ENCODE data around the gene DAB2IP.
"Not testable (repeated sequence)": the region's sequence is repeated elsewhere in the genome, so short reads cannot be mapped to it uniquely, and the experiment has no call there.

Gene DAB2IP

DNA sequence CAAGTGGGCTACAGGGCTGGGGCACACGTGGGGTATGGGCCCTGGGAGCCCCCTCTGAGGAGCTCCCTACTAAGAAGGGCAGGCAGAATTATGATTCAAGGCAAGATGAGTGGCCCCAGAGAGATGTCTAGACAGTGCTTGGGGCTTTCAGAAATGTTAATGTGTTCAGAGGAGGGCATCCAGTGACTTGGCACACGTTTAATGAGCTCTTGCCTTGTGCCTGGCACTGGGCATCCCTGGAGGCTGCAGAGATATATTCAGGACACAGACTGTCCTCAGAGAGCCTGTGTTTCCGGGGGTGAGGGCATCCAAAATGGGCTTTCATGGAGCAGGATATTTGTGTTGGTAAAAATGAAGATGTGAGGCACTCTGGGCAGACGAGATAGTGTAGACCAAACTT, 25.4 kb upstream of the DAB2IP start:
- no peak for DNase-seq

GRCh38 chr9:121627427-121627826, 24.0 kb upstream of the DAB2IP start:
- DNase-seq, result no peak

DNA sequence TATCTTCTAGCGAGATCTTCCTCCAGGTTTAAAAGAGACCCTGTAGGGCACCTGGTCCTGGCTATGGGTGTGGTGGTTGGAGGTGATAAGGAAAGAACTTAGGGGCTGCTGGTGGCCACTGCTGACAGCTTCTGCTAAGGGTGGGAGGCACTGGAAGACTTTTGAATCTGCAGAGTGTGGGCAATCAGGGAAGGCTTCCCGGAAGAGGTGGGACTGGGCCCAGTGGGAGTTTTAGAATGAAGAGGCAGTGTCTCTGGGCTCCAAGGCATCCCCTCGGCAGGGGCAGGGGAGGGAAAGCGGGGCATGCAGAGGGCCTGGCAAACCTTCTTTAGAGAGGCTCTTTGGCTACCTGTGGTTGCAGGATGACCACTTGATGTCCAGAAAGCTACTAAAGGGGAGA, 23.0 kb upstream of the DAB2IP start:
- no peak for DNase-seq

- no peak for DNase-seq
These were observed 20.3 kb upstream of the DAB2IP start for GRCh38 chr9:121631115-121631514.

- no peak for DNase-seq
These were observed 19.4 kb upstream of the DAB2IP start for GRCh38 chr9:121631978-121632418.

DNA sequence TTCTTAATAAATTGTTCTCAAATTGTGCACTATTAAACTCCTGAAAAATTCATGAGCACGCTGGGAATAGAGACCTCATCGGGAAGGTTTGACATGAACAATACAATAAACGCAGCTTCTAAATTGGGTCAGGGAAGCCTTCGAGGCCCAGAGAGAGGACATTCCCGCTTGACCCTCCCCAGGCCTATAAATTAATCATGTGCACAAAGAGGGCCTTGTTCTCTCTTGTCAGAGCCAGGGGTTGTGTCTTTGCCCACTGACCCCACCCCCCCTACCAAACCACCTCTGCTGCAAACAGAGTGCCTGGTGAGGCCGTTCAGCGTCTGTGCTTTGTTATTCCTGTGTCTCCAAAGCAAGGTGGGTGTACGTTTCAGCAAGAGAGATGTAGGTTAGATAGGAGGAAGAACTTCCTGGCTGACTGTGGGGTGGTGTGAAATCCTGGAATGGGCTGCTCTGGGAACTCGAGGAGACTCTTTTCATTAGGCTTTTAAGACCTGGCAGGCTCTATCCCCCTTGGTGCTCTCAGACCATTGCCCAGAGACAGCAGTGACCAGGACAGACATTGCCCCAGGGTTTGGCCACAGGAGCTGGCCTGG, 18.2 kb upstream of the DAB2IP start:
- no peak for DNase-seq

GRCh38 chr9:121633736-121634135, 17.7 kb upstream of the DAB2IP start:
- no peak for DNase-seq

GRCh38 chr9:121634329-121635261, 16.8 kb upstream of the DAB2IP start:
- peak in 2 of 3 experiments; percentile 35 to 71 for DNase-seq

DNA sequence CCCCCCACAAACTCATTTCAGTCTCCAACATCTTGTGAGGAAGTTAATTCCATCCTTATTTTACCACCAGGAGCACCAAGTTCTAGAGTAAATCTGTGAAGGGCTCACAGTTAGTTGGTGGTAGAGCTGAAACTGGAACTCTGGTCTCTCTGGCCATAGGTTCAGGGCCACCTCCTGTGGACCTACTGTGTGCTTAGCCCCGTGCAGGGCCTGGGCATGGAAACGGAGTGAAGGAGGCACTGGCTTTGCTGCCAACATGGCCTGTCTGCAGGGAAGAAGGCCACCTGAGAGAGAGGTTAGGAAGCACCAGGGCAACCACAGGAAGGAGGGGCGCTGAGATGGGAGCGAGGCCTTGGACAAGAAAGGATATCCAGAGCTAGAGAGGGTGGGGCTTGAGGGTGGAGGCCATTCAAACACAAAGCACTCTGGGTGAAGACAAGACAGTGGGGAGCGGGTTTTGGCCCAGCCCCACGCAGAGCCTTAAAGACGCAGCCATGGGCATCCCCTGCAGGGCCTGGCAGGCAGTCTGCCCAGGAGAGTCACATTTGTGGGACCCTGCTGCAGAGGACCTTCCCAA, 16.0 kb upstream of the DAB2IP start:
- DNase-seq, result no peak

DNA sequence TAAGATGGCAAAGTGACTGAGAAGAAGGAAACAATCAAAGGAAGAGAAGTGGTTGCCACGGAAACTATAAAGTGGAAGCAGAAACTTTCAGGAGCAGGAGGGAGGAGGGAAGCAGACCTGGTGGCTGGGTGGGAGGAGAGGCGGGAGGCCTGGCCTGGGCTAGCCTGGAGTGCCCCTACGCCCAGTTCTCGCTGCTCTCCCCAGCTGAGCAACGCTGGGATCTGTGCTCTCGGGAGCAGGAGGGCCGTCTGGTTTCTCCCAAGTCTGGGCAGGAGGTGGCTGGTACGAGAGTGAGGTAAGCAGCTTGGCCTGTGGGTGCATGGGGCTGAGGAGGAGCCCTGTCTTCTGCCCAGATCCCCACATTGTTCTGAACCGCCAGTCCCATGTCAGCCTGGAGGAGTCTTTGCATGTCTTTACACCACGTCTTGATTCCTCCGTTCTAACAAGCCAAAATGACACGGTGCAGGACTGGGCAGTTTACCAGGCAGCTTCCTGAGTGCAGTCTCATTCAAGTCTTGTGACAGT, 15.0 kb upstream of the DAB2IP start:
- peak in 1 of 3 experiments; percentile 13 for DNase-seq

GRCh38 chr9:121636978-121637712, 14.3 kb upstream of the DAB2IP start:
- DNase-seq, result no peak

DNA sequence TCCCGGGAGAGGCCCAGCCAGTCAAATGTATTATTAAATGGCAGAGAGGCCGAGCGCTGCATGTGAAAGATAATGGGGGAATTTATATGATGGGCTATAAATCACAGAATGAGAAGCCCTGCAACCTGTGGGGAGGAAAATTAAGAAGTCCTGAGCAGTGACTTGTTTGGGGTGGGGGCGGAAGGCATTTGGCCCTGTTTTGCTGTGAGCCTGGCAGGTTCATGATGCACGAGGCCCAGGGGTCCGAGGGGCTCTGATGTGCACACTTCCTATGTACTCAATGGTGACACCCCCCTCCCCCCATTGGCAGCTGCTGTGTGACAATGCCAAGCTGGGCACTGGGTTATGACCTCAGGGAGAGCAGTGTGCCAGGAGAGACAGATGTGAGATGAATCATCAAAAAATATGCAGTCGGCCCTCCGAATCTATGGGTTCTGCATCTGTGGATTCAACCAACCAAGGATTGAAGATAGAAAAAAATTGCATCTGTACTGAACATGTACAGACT, 13.7 kb upstream of the DAB2IP start:
- DNase-seq, result peak in 2 of 3 experiments; percentile 56 to 84

- peak in 1 of 3 experiments; percentile 40 for DNase-seq
These were observed 13.0 kb upstream of the DAB2IP start for GRCh38 chr9:121638399-121638798.

DNA sequence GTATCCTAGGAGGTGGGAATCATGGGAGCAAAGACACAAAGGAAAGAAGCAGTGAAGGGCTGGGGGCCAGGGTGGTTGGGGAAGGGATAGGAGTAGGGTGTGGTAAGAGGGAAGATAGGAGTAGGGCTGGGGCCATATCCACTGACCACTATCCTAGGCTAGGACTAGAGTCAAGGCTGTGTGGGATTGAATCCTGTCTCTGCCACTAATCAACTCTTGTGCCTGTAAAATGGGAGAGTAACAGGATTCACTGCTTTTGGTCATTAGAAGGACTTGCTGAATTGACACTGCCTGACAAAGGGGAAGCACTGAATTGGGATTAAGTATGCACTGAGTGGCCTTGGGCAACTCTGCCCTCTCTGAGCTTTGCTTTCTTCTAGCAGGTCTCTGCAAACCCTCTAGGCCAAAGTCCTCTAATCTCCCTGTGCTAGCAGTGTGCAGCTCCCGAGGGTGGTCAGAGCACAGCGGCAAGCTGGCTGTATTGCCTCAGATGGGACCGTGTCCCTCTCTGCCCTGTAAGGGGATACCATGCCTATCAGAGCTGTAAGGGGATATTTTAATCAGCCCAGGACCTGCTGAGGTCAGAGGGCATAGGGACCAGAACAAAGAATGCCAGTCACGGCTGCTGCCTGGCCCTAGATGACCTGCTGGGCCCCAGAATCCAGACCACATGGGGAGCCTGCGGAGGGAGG, 12.4 kb upstream of the DAB2IP start:
- DNase-seq, result no peak

DNA sequence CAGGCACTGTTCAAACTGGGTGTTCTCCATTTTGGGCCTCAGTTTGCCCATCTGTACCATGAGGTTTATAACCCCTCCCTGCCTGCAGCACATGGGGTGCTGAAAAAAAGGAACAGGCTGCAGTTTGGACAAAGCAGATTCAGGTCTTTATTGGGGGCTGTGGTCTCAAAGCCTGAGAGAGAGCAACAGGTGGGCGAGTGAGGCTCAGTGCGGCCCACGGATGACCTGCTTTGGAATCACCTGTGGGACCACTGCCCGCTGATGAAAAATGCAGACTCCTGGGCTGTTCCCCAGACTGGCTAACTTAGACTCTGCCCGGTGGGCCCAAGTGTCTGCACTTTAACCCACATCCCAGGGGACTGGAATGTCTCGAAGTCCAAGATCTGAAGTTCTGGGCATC, 11.8 kb upstream of the DAB2IP start:
- no peak for DNase-seq

GRCh38 chr9:121640076-121640475, 11.4 kb upstream of the DAB2IP start:
- DNase-seq, result peak in 1 of 3 experiments; percentile 23

GRCh38 chr9:121640491-121641223, 10.8 kb upstream of the DAB2IP start:
- DNase-seq, result no peak

- no peak for DNase-seq
These were observed 10.2 kb upstream of the DAB2IP start for GRCh38 chr9:121641224-121641611.

- DNase-seq, result no peak
These were observed 8.7 kb upstream of the DAB2IP start for GRCh38 chr9:121642758-121643157.

GRCh38 chr9:121643473-121643872, 8.0 kb upstream of the DAB2IP start:
- no peak for DNase-seq

GRCh38 chr9:121644040-121644439, 7.4 kb upstream of the DAB2IP start:
- DNase-seq, result not testable (repeated sequence)
